Large intestine (tissue), 3 donors: ENCODE results near the gene KCNJ13. TPM values are rescaled to one million over a fixed set of nuclear protein-coding genes. Genes with fewer than 3 reads are reported as not detected.
"Not testable (repeated sequence)": the region's sequence is repeated elsewhere in the genome, so short reads cannot be mapped to it uniquely, and the experiment has no call there.

Experiments used
- DNase-seq, 2 donors: peaks; one replicate each; pipeline versions ENCODE4 v3.0.0 to v3.0.0-alpha.2; 2013
- H3K27ac ChIP-seq: one replicate; pipeline ENCODE4 v1.5.1; 2013; ENCODE audit warnings: low read length
- H3K27me3 ChIP-seq: 2 replicates; pipeline ENCODE4 v1.6.1; 2013; ENCODE audit warnings: low read length; ENCODE audit not compliant: control insufficient read depth, insufficient read depth
- H3K36me3 ChIP-seq: 2 replicates; pipeline ENCODE4 v1.6.1; 2013; ENCODE audit warnings: low read length; ENCODE audit not compliant: control insufficient read depth, insufficient read depth
- H3K4me1 ChIP-seq: one replicate; pipeline ENCODE4 v1.6.1; 2013; ENCODE audit warnings: low read length; ENCODE audit not compliant: control insufficient read depth, insufficient read depth
- H3K4me3 ChIP-seq: one replicate; pipeline ENCODE4 v1.5.1; 2013; ENCODE audit warnings: low read length
- H3K9me3 ChIP-seq: one replicate; pipeline ENCODE4 v1.6.1; 2013; ENCODE audit warnings: mild to moderate bottlenecking, low read depth, low read length, moderate library complexity; ENCODE audit not compliant: control insufficient read depth
- WGBS: methylation state at CpG from one replicate; pipeline ENCODE4 v1.1.5; 2013; ENCODE audit warnings: low lambda C conversion rate; ENCODE audit not compliant: insufficient coverage; 5-methylcytosine and 5-hydroxymethylcytosine counted together
- polyA plus RNA-seq: library from polyadenylated mRNA; unstranded; fragments of 120-200 nt; gene quantifications from one replicate; pipeline ENCODE4 v1.2.1, GENCODE V29; 2013

The KCNJ13 gene
- polyA plus RNA-seq, 1 donor: 28.1 TPM

DNA sequence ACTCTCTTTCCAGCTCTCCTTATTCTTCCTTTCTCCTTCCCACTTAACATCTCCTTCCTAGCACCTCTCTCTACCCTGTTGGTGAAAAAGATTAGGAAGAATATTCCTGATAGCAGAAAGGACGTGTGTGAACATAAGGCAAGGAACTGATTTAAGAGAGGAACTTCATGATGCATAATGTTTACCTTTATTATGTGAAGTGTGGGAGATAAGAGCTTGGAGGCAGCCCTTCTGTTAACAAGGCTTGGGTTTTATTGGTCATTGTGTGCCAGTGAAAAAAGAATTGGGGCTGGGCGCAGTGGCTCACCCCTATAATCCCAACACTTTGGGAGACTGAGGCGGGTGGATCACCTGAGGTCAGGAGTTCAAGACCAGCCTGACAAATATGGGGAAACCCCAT lies 34.4 kb downstream of the KCNJ13 start:
- Histone ChIP-seq H3K9me3 (no peaks in the 10 kb centered on the region), H3K27ac (no peak overlapping the region), H3K27me3 (no peaks in the 10 kb centered on the region), H3K4me3 (no peak overlapping the region), H3K4me1 (no peaks in the 10 kb centered on the region), H3K36me3 (peaks cover 12% of the 10 kb centered on the region)
- WGBS: no CpG with 5 or more reads among the region's 3 CpGs
- DNase-seq: no peak

DNA sequence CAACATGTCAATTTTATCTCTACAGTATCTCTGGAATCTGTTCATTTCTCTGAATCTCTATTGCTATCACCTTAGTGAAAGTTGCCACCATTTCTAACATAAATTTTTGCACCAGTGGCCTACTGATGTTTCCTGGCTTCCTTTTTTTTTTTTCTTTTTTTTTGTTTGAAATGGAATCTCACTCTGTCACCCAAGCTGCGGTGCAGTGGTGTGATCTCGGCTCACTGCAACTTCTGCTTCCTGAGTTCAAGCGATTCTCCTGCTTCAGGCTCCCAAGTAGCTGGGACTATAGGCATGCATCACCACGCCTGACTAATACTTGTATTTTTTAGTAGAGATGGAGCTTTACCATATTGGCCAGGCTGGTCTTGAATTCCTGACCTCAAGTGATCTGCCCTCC lies 35.1 kb downstream of the KCNJ13 start:
- no CpG with 5 or more reads among the region's 4 CpGs for WGBS
- Histone ChIP-seq H3K4me3 (no peak overlapping the region), H3K27ac (no peak overlapping the region), H3K27me3 (no peaks in the 10 kb centered on the region), H3K4me1 (no peaks in the 10 kb centered on the region), H3K9me3 (no peaks in the 10 kb centered on the region), H3K36me3 (peaks cover 13% of the 10 kb centered on the region)
- no peak for DNase-seq

DNA sequence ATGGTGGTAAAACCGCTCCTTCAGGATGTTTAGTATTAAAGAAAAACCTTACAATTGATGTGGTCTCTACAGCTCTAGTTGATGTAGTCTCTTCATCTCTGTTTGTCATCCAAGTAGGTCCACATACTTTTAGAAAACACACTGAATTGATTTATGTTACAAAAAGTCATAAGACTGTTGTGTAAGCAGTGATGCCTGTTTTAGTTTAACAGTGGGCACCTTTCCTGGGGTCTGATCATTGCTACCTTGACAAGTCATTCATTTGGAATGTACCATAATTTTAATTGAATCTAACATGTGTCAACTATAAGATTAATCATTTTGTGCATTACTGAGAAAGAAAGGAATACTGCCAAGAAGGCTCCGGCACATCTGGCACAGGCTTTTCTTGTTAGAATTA lies 44.9 kb downstream of the KCNJ13 start:
- DNase-seq: no peak
- no peaks in the 10 kb centered on the region for H3K4me1 ChIP-seq
- no peaks in the 10 kb centered on the region for H3K9me3 ChIP-seq
- 100% methylated on average over 1 of the region's 2 CpGs for WGBS
- peaks cover 40% of the 10 kb centered on the region for H3K36me3 ChIP-seq
- H3K27ac ChIP-seq: no peak overlapping the region
- no peak overlapping the region for H3K4me3 ChIP-seq
- H3K27me3 ChIP-seq: no peaks in the 10 kb centered on the region

DNA sequence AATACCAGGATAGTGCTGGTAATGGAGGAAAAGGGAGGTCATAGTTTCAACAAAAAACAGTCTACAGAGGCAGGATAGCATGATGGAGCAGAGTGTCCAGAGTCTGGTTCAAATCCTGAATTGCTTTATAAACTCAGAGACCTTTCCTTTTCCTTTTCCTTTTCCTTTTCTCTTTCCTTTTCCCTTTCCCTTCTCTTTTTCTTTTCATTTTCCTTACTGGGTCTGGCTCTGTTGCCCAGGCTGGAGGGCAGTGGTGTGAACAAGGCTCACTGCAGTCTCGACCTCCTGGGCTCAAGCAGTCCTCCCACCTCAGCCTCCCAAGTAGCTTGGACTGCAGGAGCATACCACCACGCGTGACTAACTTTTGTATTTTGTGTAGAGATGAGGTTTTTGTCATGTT lies 47.6 kb downstream of the KCNJ13 start:
- Histone ChIP-seq H3K4me3 (no peak overlapping the region), H3K27ac (no peak overlapping the region), H3K36me3 (peaks cover 46% of the 10 kb centered on the region), H3K9me3 (no peaks in the 10 kb centered on the region), H3K27me3 (no peaks in the 10 kb centered on the region), H3K4me1 (no peaks in the 10 kb centered on the region)
- no peak for DNase-seq
- WGBS: no CpG with 5 or more reads among the region's 3 CpGs

DNA sequence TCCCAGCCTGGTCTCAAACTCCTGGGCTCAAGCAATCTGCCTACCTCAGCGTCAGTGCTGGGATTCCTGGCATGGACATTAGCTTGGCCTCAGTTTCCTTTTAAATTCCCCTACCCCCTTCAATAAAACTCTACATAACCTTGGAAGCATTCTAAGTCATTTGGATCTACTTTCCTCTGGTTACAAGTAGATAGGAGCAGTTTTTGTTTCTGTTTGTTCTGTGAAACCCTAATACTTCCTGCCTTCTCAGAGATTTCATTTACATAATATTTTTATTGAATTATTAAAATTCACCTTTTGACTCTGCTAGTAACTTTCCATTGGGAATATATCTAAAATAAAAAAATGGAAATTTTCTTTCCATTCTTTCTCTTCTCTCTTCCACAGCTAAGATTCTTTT lies 53.3 kb downstream of the KCNJ13 start:
- H3K4me3 ChIP-seq: no peak overlapping the region
- H3K4me1 ChIP-seq: no peaks in the 10 kb centered on the region
- no peaks in the 10 kb centered on the region for H3K9me3 ChIP-seq
- no peak overlapping the region for H3K27ac ChIP-seq
- H3K27me3 ChIP-seq: no peaks in the 10 kb centered on the region
- DNase-seq: no peak
- WGBS: 100% methylated on average over 1 of the region's 1 CpG
- H3K36me3 ChIP-seq: peaks cover 47% of the 10 kb centered on the region

DNA sequence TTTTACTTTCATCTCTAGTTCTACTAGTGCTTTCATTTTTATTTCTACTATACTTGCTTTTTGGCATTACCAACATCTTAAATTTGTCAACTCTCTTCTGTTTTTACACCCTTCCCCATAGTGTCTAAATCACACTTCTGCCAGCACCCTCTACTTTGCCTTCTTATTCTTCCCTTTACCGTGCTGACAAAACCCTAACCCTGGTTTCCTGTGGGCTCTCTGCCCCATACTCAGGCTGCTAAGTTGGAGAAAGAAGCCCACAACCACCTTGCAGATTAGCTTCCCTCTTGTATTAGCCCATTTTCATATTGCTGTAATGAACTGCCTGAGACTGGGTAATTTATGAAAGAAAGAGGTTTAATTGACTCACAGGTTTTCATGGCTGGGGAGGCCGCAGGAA lies 54.5 kb downstream of the KCNJ13 start:
- no CpG with 5 or more reads among the region's 2 CpGs for WGBS
- H3K36me3 ChIP-seq: peaks cover 48% of the 10 kb centered on the region

DNA sequence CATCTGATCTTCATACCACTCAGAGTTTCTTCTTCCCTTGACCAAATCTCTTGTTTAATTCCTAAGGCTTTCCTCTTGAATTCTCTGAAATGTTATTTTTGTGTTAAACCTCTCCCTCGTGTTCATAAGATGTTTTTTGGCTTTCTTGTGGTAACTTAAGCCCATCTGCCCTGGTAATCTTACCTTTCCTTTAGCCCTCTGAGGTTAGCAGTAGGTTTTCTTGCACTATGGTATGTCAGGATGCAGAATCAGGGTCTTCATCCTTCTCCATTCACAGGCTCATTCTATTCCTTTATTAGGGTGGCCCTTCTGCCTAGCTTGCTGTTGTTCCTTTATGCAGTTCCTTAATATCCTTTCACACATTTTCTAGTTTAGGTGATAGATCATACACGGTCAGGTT lies 55.1 kb downstream of the KCNJ13 start:
- WGBS: 100% methylated on average over 2 of the region's 2 CpGs
- H3K36me3 ChIP-seq: peaks cover 48% of the 10 kb centered on the region

More for the DNA sequence above, 54.5 kb downstream of the KCNJ13 start:
- H3K27ac ChIP-seq: no peak overlapping the region
- no peaks in the 10 kb centered on the region for H3K9me3 ChIP-seq
- no peaks in the 10 kb centered on the region for H3K27me3 ChIP-seq
- DNase-seq: no peak
- H3K4me3 ChIP-seq: no peak overlapping the region
- no peaks in the 10 kb centered on the region for H3K4me1 ChIP-seq

DNA sequence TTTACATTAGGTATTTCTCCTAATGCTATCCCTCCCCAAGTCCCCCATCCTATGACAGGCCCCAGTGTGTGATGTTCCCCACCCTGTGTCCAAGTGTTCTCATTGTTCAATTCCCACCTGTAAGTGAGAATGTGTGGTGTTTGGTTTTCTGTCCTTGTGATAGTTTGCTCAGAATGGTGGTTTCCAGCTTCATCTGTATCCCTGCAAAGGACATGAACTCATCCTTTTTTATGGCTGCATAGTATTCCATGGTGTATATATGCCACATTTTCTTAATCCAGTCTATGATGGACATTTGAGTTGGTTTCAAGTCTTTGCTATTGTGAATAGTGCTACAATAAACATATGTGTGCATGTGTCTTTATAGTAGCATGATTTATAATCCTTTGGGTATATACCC lies 56.3 kb downstream of the KCNJ13 start:
- not testable (repeated sequence) for DNase-seq, H3K4me3 ChIP-seq, H3K4me1 ChIP-seq, H3K9me3 ChIP-seq, H3K27me3 ChIP-seq, H3K27ac ChIP-seq
- peaks cover 36% of the 10 kb centered on the region for H3K36me3 ChIP-seq

More for the DNA sequence above, 55.1 kb downstream of the KCNJ13 start:
- Histone ChIP-seq H3K4me1 (no peaks in the 10 kb centered on the region), H3K27ac (no peak overlapping the region), H3K27me3 (no peaks in the 10 kb centered on the region), H3K4me3 (no peak overlapping the region), H3K9me3 (no peaks in the 10 kb centered on the region)
- no peak for DNase-seq

Other genes with a start within 250 kb of the KCNJ13 start
- 0.21 TPM for gene CHRNG, start 236.9 kb downstream of the KCNJ13 start, polyA plus RNA-seq
- 6.5 TPM for gene TIGD1, start 226.0 kb downstream of the KCNJ13 start, polyA plus RNA-seq
- 77.3 TPM for gene EIF4E2, start 225.9 kb downstream of the KCNJ13 start, polyA plus RNA-seq
- gene EFHD1, start 143.0 kb downstream of the KCNJ13 start, polyA plus RNA-seq: 1.7 TPM
- 63.4 TPM for gene GIGYF2, start 79.2 kb downstream of the KCNJ13 start, polyA plus RNA-seq
- 6.9 TPM for gene SNORC, start 93.7 kb upstream of the KCNJ13 start, polyA plus RNA-seq
- gene NGEF, start 236.7 kb upstream of the KCNJ13 start, polyA plus RNA-seq: 22.9 TPM